ENCODE data around the gene CCR5.

The CCR5 gene

GRCh38 chr3:46409739-46410489 is 39.2 kb downstream of the CCR5 start:
- DNase-seq = no peak

GRCh38 chr3:46410669-46411068 is 39.9 kb downstream of the CCR5 start:
- DNase-seq = no peak

- DNase-seq = no peak
These were observed 40.5 kb downstream of the CCR5 start for GRCh38 chr3:46411271-46411670.

DNA sequence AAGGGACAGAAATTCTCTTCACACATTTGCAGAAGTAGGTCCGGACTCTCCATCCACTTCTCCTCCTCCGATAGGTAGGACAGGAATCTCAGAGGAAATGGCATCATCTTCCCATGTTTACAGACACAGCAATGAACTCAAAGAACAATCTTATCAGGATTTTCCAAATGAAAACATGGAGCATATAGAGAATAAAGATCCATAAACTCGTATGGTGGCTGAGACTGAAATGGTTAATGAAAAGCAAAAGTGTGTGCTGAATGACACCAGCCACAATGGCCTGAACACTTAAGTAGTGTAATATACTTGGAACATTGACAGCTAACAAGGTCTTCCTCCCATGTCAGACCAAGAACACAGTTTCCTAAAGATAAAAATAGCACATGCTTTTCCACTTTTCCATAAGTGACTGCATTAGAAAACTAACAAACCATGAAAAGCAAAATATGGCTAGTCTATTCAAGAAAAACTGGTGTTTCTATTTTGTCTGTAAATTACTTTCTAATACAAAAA is 42.1 kb downstream of the CCR5 start:
- DNase-seq = no peak

- DNase-seq = no peak
These were observed 43.2 kb downstream of the CCR5 start for GRCh38 chr3:46413951-46414350.

GRCh38 chr3:46414739-46415138 is 44.0 kb downstream of the CCR5 start:
- DNase-seq = no peak

DNA sequence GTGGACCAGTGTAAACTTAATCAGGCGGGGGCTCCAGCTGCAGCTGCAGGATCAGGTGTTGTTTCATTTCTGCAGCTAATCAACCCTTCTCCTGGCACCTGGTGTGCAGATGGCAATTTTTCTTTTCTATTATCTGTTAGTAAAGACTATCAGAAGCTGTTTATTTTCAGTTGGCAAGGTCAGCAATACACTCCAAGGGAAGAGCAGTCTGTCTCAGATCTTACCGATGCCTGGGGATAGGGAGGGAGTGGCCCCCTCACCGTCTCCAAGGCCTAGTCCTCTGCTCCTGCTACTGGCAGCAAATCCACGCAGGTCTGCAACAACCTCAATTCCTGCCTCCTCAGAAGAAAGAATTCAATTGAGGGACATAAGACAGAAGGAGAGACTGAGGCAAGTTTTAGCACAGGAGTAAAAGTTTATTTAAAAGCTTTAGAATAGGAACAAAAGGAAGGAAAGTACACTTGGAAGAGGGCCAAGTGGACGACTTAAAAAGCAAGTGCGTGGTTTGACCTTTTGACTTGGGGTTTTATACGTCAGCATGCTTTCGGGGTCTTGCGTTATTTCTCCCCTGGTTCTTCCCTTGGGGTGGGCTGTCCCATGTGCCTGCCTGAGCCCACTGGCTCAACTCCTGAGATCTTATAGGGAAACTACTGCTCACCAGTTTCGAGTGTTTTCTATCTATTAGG is 45.5 kb downstream of the CCR5 start:
- DNase-seq = no peak

DNA sequence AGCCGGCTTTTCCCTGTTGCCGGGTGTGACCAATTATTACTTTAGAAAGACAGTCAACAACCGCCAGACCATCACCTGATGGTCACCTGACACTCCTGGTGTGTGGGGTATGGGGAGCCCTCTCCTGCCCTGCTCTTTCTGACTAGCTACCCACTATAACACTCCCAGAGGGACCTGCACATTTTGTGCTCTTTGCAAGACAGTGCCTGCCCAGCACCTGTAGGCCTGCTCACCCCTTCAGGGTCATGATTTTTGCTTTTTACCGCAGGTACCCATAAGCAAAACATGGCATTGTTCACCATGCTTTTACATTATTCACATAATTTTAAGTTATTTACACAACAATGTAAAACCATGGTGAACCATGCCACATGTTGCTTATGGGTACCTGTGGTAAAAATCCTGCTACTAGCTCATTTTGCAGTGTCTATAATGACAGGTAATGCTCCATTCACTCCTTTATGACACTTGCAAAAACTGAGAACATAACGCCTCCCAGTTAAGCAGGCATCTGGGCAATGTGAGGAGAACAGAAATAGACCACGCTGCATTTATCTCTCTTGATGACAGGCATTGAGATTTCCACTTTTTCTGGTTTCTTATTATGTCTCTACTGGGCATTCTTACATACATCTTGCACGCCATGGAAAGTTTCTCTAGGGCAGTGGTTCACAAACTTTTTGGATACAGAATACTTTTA is 46.2 kb downstream of the CCR5 start:
- DNase-seq = no peak

DNA sequence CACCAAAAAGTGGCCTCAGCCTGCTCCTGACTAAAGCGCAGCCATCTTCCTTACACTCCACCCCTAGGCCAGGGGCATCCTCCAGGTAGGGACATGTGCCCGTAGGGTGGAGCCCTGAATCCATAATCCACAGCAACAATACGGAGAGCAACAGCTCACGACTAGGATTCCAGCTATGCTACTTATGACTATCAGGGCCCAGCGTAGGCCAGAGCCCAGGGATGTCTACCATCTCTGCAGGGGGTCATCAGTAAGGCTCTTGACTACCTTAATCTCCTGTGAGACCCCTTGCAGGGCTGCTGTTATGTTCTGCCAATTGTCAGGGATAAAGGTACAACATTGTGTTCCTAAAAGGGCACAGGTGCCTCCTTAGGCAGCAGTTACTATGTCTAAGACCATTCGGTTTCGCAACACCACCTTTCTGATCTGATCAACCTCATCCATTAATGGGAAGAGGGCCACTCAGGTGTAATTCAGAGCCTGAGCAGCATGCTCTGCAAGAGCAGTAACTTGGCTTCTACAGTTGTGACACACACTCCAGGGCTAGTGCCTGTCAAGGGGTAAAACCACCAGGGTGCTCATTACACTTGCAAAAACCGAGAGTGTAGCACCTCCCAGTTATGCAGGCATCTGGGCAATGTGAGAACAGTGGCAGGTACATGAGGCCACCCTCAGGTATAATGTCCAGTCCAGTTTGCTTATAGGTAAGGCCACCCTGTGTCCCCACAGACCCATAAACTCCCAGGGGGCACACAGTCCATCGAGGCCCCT is 47.3 kb downstream of the CCR5 start:
- DNase-seq = no peak

DNA sequence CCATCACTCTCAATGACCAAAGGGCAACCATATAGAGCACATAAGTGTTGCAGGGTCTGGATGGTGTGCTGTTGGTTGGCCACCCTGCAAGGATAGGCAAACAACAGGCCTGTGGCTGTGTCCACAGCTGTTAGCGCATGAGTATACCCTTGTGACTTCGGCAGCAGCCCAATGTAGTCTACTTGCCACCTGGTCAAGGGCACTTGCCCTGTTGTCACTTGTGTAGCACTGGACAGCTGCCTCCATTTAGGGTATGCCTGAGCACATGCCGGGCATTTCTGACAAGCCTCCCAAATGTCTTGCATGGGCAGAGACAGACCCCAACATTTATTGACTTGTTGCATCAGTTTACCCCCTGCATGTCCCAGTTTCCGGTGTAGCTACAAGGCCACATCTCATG is 49.1 kb downstream of the CCR5 start:
- no peak for DNase-seq

DNA sequence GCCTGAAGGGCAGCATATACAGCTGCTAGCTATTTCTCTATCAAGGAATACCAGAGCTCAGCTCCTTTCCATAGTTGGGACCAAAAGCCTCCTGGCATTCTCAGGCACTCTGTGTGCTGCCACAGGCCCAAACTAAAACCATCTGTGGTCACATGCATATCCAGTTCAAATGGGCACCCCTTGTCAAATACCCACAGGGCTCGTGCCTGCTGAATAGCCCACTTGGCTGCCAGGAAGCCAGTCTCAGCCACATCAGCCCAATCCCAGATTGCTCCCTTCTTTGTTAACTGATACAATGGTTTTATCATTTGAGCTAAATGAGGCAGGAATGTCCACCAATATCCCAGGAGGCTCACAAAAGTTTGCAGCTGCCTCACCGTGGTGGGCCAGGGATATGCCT is 50.2 kb downstream of the CCR5 start:
- DNase-seq = no peak

DNA sequence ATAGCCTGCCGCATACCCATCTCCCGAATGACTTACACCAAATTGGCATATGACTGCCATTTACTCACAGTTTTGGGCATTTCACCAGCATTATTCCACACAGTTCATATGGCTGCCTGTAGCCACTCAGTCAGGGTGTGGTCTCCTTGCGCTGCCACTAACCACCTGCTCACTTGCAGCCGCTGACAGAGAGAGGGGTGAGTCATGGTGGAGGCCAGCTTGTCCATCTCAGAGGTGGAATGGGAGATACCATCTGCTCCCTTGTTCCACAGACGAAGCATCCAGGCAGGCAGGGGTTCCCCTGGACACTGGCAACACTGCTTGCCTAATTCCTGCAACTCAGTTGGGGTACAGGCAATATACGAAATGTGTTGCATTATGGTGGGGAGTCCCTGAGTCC is 51.9 kb downstream of the CCR5 start:
- no peak for DNase-seq

- DNase-seq = no peak
These were observed 52.8 kb downstream of the CCR5 start for GRCh38 chr3:46423588-46423987.

Measured in NCI-H526 (cell line).